Neural progenitor cell (in vitro differentiated cells): ENCODE results near the gene MFAP2. TPM values are rescaled to one million over a fixed set of nuclear protein-coding genes. Genes with fewer than 3 reads are reported as not detected.
A peak's percentile ranks its signal among the peaks of the same experiment; 100 is the strongest.

Experiments used
- DNase-seq: peaks from one replicate; pipeline ENCODE4 v3.0.0-alpha.2; 2016; ENCODE audit warnings: low spot score
- H2AFZ ChIP-seq: fragments of 200-600 bp; sonication (generic); replicated peaks from 2 replicates; pipeline ENCODE4 v1.6.1; 2016; ENCODE audit warnings: antibody characterized with exemption
- H3F3A ChIP-seq: fragments of 200-600 bp; sonication (generic); 2 replicates; pipeline ENCODE4 v1.6.1; 2016; ENCODE audit warnings: antibody characterized with exemption, low read depth
- H3K27ac ChIP-seq: fragments of 200-600 bp; sonication (generic); 2 replicates; pipeline ENCODE4 v1.5.1; 2016; ENCODE audit warnings: mild to moderate bottlenecking
- H3K27me3 ChIP-seq: fragments of 200-600 bp; sonication (generic); 2 replicates; pipeline ENCODE4 v1.6.1; 2016; ENCODE audit warnings: mild to moderate bottlenecking, moderate library complexity
- H3K36me3 ChIP-seq: fragments of 200-600 bp; sonication (generic); 2 replicates; pipeline ENCODE4 v1.5.1; 2016
- H3K4me1 ChIP-seq: fragments of 200-600 bp; sonication (generic); 2 replicates; pipeline ENCODE4 v1.6.1; 2016; ENCODE audit warnings: mixed run types
- H3K4me2 ChIP-seq: fragments of 200-600 bp; sonication (generic); 2 replicates; pipeline ENCODE4 v1.6.1; 2016
- H3K4me3 ChIP-seq: fragments of 200-600 bp; sonication (generic); 2 replicates; pipeline ENCODE4 v1.5.1; 2016
- H3K79me2 ChIP-seq: fragments of 200-600 bp; sonication (generic); 2 replicates; pipeline ENCODE4 v1.6.1; 2016; ENCODE audit warnings: low read depth
- H3K9ac ChIP-seq: fragments of 200-600 bp; sonication (generic); 2 replicates; pipeline ENCODE4 v1.6.1; 2016
- H3K9me3 ChIP-seq: fragments of 200-600 bp; sonication (generic); 2 replicates; pipeline ENCODE4 v1.5.1; 2016; ENCODE audit warnings: low read depth
- H4K20me1 ChIP-seq: fragments of 200-600 bp; sonication (generic); 2 replicates; pipeline ENCODE4 v1.6.1; 2016; ENCODE audit warnings: low read depth
- H3K27ac Mint-ChIP-seq: 3 replicates; pipeline ENCODE4 v1.8.0; 2021; ENCODE audit warnings: mixed read lengths
- H3K27me3 Mint-ChIP-seq: 2 replicates; pipeline ENCODE4 v1.8.0; 2022; ENCODE audit warnings: low read depth, mild to moderate bottlenecking, inconsistent platforms, moderate library complexity, mixed read lengths; ENCODE audit not compliant: insufficient read depth
- H3K36me3 Mint-ChIP-seq: 3 replicates; pipeline ENCODE4 v1.8.0; 2021; ENCODE audit warnings: mixed read lengths
- H3K4me1 Mint-ChIP-seq: 3 replicates; pipeline ENCODE4 v1.8.0; 2021; ENCODE audit warnings: mixed read lengths
- H3K4me3 Mint-ChIP-seq: 3 replicates; pipeline ENCODE4 v1.8.0; 2021; ENCODE audit warnings: mild to moderate bottlenecking, moderate library complexity, mixed read lengths
- H3K9me3 Mint-ChIP-seq: 3 replicates; pipeline ENCODE4 v1.8.0; 2020; ENCODE audit warnings: mixed read lengths
- CTCF ChIP-seq: fragments of 200-600 bp; sonication (generic); IDR thresholded peaks from 2 replicates; pipeline ENCODE4 v1.5.1; 2017; ENCODE audit warnings: antibody characterized with exemption, mild to moderate bottlenecking
- EZH2 ChIP-seq: fragments of 200-600 bp; sonication (generic); IDR thresholded peaks from 2 replicates; pipeline ENCODE4 v1.6.1; 2017; ENCODE audit warnings: antibody characterized with exemption, mild to moderate bottlenecking, moderate library complexity
- EZH2phosphoT487 ChIP-seq: fragments of 200-600 bp; sonication (generic); IDR thresholded peaks from 2 replicates; pipeline ENCODE4 v1.6.1; 2017; ENCODE audit warnings: antibody characterized with exemption
- total RNA-seq: library from RNA; depleted of rRNA; stranded (reverse); fragments of >200 nt; gene quantifications from 2 replicates; pipeline ENCODE4 v1.2.3, GENCODE V29; 2015; ENCODE audit warnings: low replicate concordance

Gene MFAP2
- total RNA-seq, 1 donor from 2014 or later: 68.8 TPM

- peaks cover 15% of the 10 kb centered on the region for H3K79me2 ChIP-seq
- H3K36me3 Mint-ChIP-seq: peaks cover 9% of the 10 kb centered on the region
These were observed 8.1 kb downstream of the MFAP2 start for GRCh38 chr1:16972189-16972895.

GRCh38 chr1:16971341-16972188, 8.9 kb downstream of the MFAP2 start:
- no peaks in the 10 kb centered on the region for H3K9me3 Mint-ChIP-seq
- Histone ChIP-seq H3K4me2 (peak overlapping the region; percentile 8), H2AFZ (no peak overlapping the region), H4K20me1 (peaks cover 32% of the 10 kb centered on the region), H3F3A (peaks cover 29% of the 10 kb centered on the region), H3K4me3 (no peak overlapping the region), H3K27ac (peak overlapping the region; percentile 88), H3K9me3 (no peaks in the 10 kb centered on the region), H3K79me2 (peaks cover 8% of the 10 kb centered on the region), H3K4me1 (peaks cover 18% of the 10 kb centered on the region), H3K9ac (no peak overlapping the region), H3K36me3 (no peaks in the 10 kb centered on the region), H3K27me3 (no peaks in the 10 kb centered on the region)
- H3K27me3 Mint-ChIP-seq: no peaks in the 10 kb centered on the region
- peak overlapping the region; percentile 52 for H3K4me3 Mint-ChIP-seq
- H3K36me3 Mint-ChIP-seq: peaks cover 12% of the 10 kb centered on the region
- TF ChIP-seq CTCF (no peak), EZH2 (no peak), EZH2phosphoT487 (no peak)
- H3K27ac Mint-ChIP-seq: no peak overlapping the region
- peaks cover 29% of the 10 kb centered on the region for H3K4me1 Mint-ChIP-seq
- peak; percentile 85 for DNase-seq

More at GRCh38 chr1:16972189-16972895, 8.1 kb downstream of the MFAP2 start:
- Mint-ChIP-seq H3K27ac (peak overlapping the region; percentile 79), H3K4me3 (no peak overlapping the region), H3K9me3 (no peaks in the 10 kb centered on the region), H3K4me1 (peaks cover 35% of the 10 kb centered on the region), H3K27me3 (no peaks in the 10 kb centered on the region)
- Histone ChIP-seq H3K9ac (no peak overlapping the region), H3K9me3 (no peaks in the 10 kb centered on the region), H3F3A (peaks cover 29% of the 10 kb centered on the region), H4K20me1 (peaks cover 40% of the 10 kb centered on the region), H2AFZ (no peak overlapping the region), H3K4me1 (peaks cover 20% of the 10 kb centered on the region), H3K4me3 (no peak overlapping the region), H3K4me2 (peak overlapping the region; percentile 8), H3K36me3 (no peaks in the 10 kb centered on the region), H3K27ac (peak overlapping the region; percentile 88), H3K27me3 (no peaks in the 10 kb centered on the region)
- peak; percentile 51 for DNase-seq
- TF ChIP-seq EZH2phosphoT487 (no peak), EZH2 (no peak), CTCF (no peak)

- Mint-ChIP-seq H3K9me3 (no peaks in the 10 kb centered on the region), H3K36me3 (peaks cover 12% of the 10 kb centered on the region), H3K27me3 (no peaks in the 10 kb centered on the region), H3K4me1 (peaks cover 24% of the 10 kb centered on the region), H3K27ac (no peak overlapping the region), H3K4me3 (no peak overlapping the region)
- H3K27me3 ChIP-seq: no peaks in the 10 kb centered on the region
- H3K27ac ChIP-seq: peak overlapping the region; percentile 37
- H3K4me3 ChIP-seq: no peak overlapping the region
- no peak overlapping the region for H2AFZ ChIP-seq
- peaks cover 29% of the 10 kb centered on the region for H3F3A ChIP-seq
- H3K4me1 ChIP-seq: peaks cover 18% of the 10 kb centered on the region
- no peaks in the 10 kb centered on the region for H3K36me3 ChIP-seq
- no peak overlapping the region for H3K9ac ChIP-seq
- no peak overlapping the region for H3K4me2 ChIP-seq
- no peaks in the 10 kb centered on the region for H3K9me3 ChIP-seq
- TF ChIP-seq CTCF: no peak
- TF ChIP-seq EZH2: no peak
- TF ChIP-seq EZH2phosphoT487: no peak
- no peak for DNase-seq
- no peaks in the 10 kb centered on the region for H3K79me2 ChIP-seq
- peaks cover 22% of the 10 kb centered on the region for H4K20me1 ChIP-seq
These were observed 10.1 kb downstream of the MFAP2 start for GRCh38 chr1:16970132-16970910.
